NCI-H748 (cell line): ENCODE data around the gene LNPEP.
"Not testable (repeated sequence)": the region's sequence is repeated elsewhere in the genome, so short reads cannot be mapped to it uniquely, and the experiment has no call there.

Source experiments
- DNase-seq: peaks from one replicate; lab custom pipeline; 2025; ENCODE audit not compliant: unreplicated experiment; lab: John Stamatoyannopoulos, UW

The LNPEP gene

GRCh38 chr5:97047076-97047475 is 111.2 kb downstream of the LNPEP start:
- no peak for DNase-seq

GRCh38 chr5:97049175-97049574 is 113.3 kb downstream of the LNPEP start:
- DNase-seq = no peak

- no peak for DNase-seq
Observed at GRCh38 chr5:97056263-97056662, 120.4 kb downstream of the LNPEP start.

GRCh38 chr5:97062046-97062445 is 126.2 kb downstream of the LNPEP start:
- DNase-seq = no peak

- DNase-seq = peak; percentile 11
Observed at GRCh38 chr5:97063251-97063650, 127.4 kb downstream of the LNPEP start.

- DNase-seq = no peak
Observed at GRCh38 chr5:97065475-97065874, 129.6 kb downstream of the LNPEP start.

- no peak for DNase-seq
Observed at GRCh38 chr5:97067296-97067850, 131.5 kb downstream of the LNPEP start.

- DNase-seq = no peak
Observed at GRCh38 chr5:97070234-97070633, 134.4 kb downstream of the LNPEP start.

GRCh38 chr5:97071101-97071500 is 135.2 kb downstream of the LNPEP start:
- DNase-seq = no peak

- DNase-seq = no peak
Observed at GRCh38 chr5:97071993-97072392, 136.1 kb downstream of the LNPEP start.

GRCh38 chr5:97072696-97073095 is 136.8 kb downstream of the LNPEP start:
- no peak for DNase-seq

- no peak for DNase-seq
Observed at GRCh38 chr5:97073420-97073819, 137.5 kb downstream of the LNPEP start.

- no peak for DNase-seq
Observed at GRCh38 chr5:97074859-97075489, 139.1 kb downstream of the LNPEP start.

GRCh38 chr5:97075649-97076048 is 139.8 kb downstream of the LNPEP start:
- no peak for DNase-seq

- no peak for DNase-seq
Observed at GRCh38 chr5:97076098-97076497, 140.2 kb downstream of the LNPEP start.

GRCh38 chr5:97077246-97077645 is 141.4 kb downstream of the LNPEP start:
- no peak for DNase-seq

GRCh38 chr5:97078958-97079743 is 143.3 kb downstream of the LNPEP start:
- no peak for DNase-seq

- not testable (repeated sequence) for DNase-seq
Observed at GRCh38 chr5:97084782-97085458, 149.0 kb downstream of the LNPEP start.

GRCh38 chr5:97085459-97086181 is 149.7 kb downstream of the LNPEP start:
- DNase-seq = no peak
